Right lobe of liver (tissue), 4 donors: Measurements from ENCODE around the gene MARF1.

Source experiments
- POLR2A ChIP-seq: fragments of 450-650 bp; IDR thresholded peaks from one replicate; pipeline ENCODE4 v1.6.1; 2017; ENCODE audit warnings: antibody characterized with exemption, mild to moderate bottlenecking
- TF ChIP-seq, protein P1 (sequence below), 4 donors: fragments of 200-600 bp in 3 of 4; fragments of 450-650 bp in 1 of 4; IDR thresholded peaks; one replicate each; pipeline versions ENCODE4 v1.5.1 to v1.8.0; 2016 to 2022; ENCODE audit warnings: antibody characterized with exemption in 4 of 4, mild to moderate bottlenecking in 2 of 4
- donor health status: DM: no; HTN: no; CAD: no.
- donor health status: DM: no; HTN: no; CAD: no.
- donor health status: DM: no; HTN: yes; CAD: no.

DNA sequence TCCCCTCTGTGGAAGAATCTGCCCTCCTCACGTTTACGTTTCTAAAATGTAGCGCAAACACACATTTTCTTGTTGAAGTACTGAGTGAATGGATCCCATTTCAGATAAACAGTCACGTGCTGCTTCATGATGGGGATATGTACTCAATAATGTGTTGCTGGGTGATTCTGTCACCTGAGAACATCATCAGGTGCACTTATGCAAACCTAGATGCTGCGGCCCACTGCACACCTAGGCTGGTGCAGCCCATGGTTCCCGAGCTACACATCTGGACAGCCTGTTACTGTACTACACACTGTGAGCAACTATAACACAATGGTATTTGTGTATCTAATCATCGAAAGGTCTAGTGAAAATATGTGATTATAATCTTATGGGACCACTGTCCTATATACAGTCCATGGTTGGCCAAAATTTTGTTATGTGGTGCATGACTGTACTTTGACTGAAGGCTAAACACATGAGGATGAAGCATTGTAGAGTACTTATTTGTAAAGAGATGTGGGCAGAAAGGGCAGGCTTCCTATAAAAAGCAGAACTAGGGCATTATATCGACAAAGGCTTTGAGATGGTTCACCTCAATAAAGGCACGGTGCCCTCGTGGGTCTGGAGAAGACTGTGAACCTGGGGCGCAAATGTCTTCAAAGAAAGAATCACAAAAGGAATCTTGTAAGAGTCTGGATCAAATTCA lies 26.3 kb downstream of the MARF1 start:
- no peak for TF ChIP-seq POLR2A
- TF ChIP-seq, protein P1, sequence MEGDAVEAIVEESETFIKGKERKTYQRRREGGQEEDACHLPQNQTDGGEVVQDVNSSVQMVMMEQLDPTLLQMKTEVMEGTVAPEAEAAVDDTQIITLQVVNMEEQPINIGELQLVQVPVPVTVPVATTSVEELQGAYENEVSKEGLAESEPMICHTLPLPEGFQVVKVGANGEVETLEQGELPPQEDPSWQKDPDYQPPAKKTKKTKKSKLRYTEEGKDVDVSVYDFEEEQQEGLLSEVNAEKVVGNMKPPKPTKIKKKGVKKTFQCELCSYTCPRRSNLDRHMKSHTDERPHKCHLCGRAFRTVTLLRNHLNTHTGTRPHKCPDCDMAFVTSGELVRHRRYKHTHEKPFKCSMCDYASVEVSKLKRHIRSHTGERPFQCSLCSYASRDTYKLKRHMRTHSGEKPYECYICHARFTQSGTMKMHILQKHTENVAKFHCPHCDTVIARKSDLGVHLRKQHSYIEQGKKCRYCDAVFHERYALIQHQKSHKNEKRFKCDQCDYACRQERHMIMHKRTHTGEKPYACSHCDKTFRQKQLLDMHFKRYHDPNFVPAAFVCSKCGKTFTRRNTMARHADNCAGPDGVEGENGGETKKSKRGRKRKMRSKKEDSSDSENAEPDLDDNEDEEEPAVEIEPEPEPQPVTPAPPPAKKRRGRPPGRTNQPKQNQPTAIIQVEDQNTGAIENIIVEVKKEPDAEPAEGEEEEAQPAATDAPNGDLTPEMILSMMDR (IDR thresholded peaks at IDR 0.05) = no peak
